Gastrocnemius medialis (tissue), 4 donors: Measurements from ENCODE around the gene PHACTR3. TPM values are rescaled to one million over a fixed set of nuclear protein-coding genes. Genes with fewer than 3 reads are reported as not detected.

ENCODE experiments used
- ATAC-seq, 2 donors: fragments of 150-250 bp; one replicate each; pipeline ENCODE4 v1.9.1; 2016
- DNase-seq, 2 donors: peaks; one replicate each; pipeline ENCODE4 v3.0.0-alpha.2; 2019
- H3K27ac ChIP-seq, 4 donors: fragments of 200-600 bp; sonication (generic); 1 replicate in 1 of 4; 2 replicates in 3 of 4; pipeline ENCODE4 v1.5.1; 2016 to 2018; ENCODE audit warnings: mild to moderate bottlenecking in 2 of 4, moderate library complexity in 1 of 4
- H3K27me3 ChIP-seq, 3 donors: fragments of 200-600 bp; sonication (generic) in 2 of 3; 1 replicate in 1 of 3; 2 replicates in 2 of 3; pipeline versions ENCODE4 v1.5.1 to v1.6.0; 2016 to 2019; ENCODE audit warnings: mild to moderate bottlenecking in 1 of 3, moderate library complexity in 1 of 3
- H3K36me3 ChIP-seq, 2 donors: fragments of 200-600 bp; sonication (generic) in 1 of 2; one replicate each; pipeline ENCODE4 v1.5.1; 2017 to 2018
- H3K4me1 ChIP-seq, 2 donors: fragments of 200-600 bp; sonication (generic) in 1 of 2; one replicate each; pipeline ENCODE4 v1.5.1; 2016 to 2017; ENCODE audit warnings: mild to moderate bottlenecking in 2 of 2
- H3K4me3 ChIP-seq, 4 donors: fragments of 200-600 bp; sonication (generic) in 3 of 4; 1 replicate in 1 of 4; 2 replicates in 3 of 4; pipeline ENCODE4 v1.5.1; 2016 to 2019; ENCODE audit warnings: mild to moderate bottlenecking in 2 of 4
- H3K9me3 ChIP-seq, 3 donors: fragments of 200-600 bp; sonication (generic) in 2 of 3; 1 replicate in 1 of 3; 2 replicates in 2 of 3; pipeline ENCODE4 v1.5.1; 2016 to 2019
- POLR2A ChIP-seq, 2 donors: fragments of 450-650 bp; IDR thresholded peaks; one replicate each; pipeline ENCODE4 v1.6.1; 2017; ENCODE audit warnings: antibody characterized with exemption in 2 of 2, mild to moderate bottlenecking in 2 of 2, moderate library complexity in 2 of 2
- in situ Hi-C, 4 donors: fragments of 200-750 bp; cut with MboI; loops; one replicate each; pipeline versions ENCODE4 v1.15.0 to v1.8.0; 2017; ENCODE audit warnings: low sequenced_read_pairs in 4 of 4
- intact Hi-C: fragments of 100-400 bp; cut with DNase I; formaldehyde crosslinking; loops from one replicate; pipeline ENCODE4 v1.15.1; 2023; ENCODE audit warnings: low total_unique reads
- total RNA-seq, 4 donors: library from RNA; depleted of rRNA; stranded (reverse); fragments of >200 nt; gene quantifications; one replicate each; pipeline versions ENCODE4 v1.1.0 to v1.2.3, GENCODE V29; 2016
- TF ChIP-seq, protein P1 (sequence below), 5 experiments: fragments of 450-650 bp in 3 of 5; fragments of 200-600 bp in 2 of 5; sonication (generic) in 2 of 5; IDR thresholded peaks in 4 of 5; conservative IDR thresholded peaks in 1 of 5; 1 replicate in 4 of 5; 2 replicates in 1 of 5; pipeline ENCODE4 v1.5.1; 2016 to 2019; ENCODE audit warnings: antibody characterized with exemption in 5 of 5, mild to moderate bottlenecking in 3 of 5, moderate library complexity in 3 of 5

PHACTR3 gene
- total RNA-seq, 4 donors from 2014 or later, result 0.24 to 1.1 (median 0.59) TPM; not detected in 1

DNA sequence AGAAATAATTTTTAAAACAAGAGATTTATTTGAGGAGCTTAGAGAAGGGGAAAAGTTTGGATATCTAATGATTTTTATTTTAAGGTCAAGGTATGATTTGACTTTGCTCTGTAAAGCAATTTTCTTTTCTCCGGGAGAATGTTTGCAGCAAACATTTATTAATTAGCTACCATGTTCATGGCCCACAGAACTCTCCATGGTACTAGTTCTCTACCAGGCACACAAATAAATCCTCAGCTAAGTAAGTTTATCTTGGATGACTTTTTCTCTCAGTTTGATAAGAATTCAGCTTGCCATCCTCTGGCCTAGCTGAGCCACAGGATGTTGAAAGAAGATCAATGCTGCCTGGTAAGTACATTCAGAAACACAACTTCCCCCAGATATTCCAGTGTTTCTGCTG is 94.3 kb downstream of the PHACTR3 start:
- Histone ChIP-seq H3K27ac (no peak overlapping the region), H3K36me3 (no peaks in the 10 kb centered on the region), H3K9me3 (no peaks in the 10 kb centered on the region), H3K27me3 (no peaks in the 10 kb centered on the region), H3K4me3 (no peak overlapping the region), H3K4me1 (no peaks in the 10 kb centered on the region)
- no peak for ATAC-seq
- intact Hi-C loops (no loop called here), in situ Hi-C loops (no loop called here)
- no peak for TF ChIP-seq POLR2A (IDR thresholded peaks at IDR 0.05)
- TF ChIP-seq, protein P1, sequence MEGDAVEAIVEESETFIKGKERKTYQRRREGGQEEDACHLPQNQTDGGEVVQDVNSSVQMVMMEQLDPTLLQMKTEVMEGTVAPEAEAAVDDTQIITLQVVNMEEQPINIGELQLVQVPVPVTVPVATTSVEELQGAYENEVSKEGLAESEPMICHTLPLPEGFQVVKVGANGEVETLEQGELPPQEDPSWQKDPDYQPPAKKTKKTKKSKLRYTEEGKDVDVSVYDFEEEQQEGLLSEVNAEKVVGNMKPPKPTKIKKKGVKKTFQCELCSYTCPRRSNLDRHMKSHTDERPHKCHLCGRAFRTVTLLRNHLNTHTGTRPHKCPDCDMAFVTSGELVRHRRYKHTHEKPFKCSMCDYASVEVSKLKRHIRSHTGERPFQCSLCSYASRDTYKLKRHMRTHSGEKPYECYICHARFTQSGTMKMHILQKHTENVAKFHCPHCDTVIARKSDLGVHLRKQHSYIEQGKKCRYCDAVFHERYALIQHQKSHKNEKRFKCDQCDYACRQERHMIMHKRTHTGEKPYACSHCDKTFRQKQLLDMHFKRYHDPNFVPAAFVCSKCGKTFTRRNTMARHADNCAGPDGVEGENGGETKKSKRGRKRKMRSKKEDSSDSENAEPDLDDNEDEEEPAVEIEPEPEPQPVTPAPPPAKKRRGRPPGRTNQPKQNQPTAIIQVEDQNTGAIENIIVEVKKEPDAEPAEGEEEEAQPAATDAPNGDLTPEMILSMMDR (IDR thresholded peaks at IDR 0.05 in 4 of 5, conservative IDR thresholded peaks at IDR 0.05 in 1 of 5), result no peak
- DNase-seq, result no peak

DNA sequence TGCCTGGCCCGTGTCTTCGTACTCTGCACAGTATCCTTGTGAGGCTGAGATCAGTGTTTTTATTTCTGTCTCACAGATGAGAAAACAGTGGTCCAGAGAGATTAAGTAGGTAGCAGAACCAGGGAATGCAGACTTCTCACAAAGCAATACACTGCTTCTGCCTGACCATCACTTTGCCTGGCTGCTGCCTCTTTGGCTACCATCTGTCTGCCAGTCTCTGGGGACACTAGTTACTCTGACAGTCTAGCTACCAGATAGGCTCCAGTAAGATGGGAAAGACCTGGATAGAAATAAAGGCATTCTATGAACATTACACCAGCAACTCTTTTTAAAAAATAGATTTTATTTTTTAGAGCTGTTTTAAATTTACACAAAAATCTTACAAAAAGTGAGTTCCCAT is 96.9 kb downstream of the PHACTR3 start:
- no peaks in the 10 kb centered on the region for H3K36me3 ChIP-seq
- no peak overlapping the region for H3K27ac ChIP-seq
- H3K4me1 ChIP-seq, result no peaks in the 10 kb centered on the region
- no peak for DNase-seq
- H3K27me3 ChIP-seq, result no peaks in the 10 kb centered on the region
- intact Hi-C loops (no loop called here), in situ Hi-C loops (no loop called here)
- no peak overlapping the region for H3K4me3 ChIP-seq
- H3K9me3 ChIP-seq, result no peaks in the 10 kb centered on the region
- ATAC-seq, result no peak
- TF ChIP-seq, protein P1 (IDR thresholded peaks at IDR 0.05 in 4 of 5, conservative IDR thresholded peaks at IDR 0.05 in 1 of 5), result no peak
- no peak for TF ChIP-seq POLR2A (IDR thresholded peaks at IDR 0.05)

DNA sequence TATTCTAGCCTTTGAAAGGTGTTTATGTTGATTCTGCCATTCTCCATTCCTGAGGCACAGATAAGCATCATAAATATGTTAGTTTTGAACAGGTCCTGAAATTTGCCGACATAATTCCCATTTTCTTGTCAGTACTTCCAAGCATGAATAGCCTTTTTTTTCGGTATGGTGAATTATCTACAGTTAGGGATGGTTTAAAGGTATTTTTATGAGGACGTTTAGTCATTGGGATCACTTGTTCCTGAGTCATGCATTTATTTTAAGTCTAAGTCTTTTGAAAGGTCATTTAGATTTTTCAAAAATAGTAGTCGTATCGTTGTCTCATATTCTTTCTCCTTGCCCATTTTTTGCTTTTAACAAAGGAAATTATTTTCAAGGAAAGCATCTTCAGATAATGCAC is 98.7 kb downstream of the PHACTR3 start:
- Histone ChIP-seq H3K27me3 (no peaks in the 10 kb centered on the region), H3K36me3 (no peaks in the 10 kb centered on the region), H3K4me1 (no peaks in the 10 kb centered on the region), H3K27ac (no peak overlapping the region), H3K4me3 (no peak overlapping the region), H3K9me3 (no peaks in the 10 kb centered on the region)
- TF ChIP-seq, protein P1 (IDR thresholded peaks at IDR 0.05 in 4 of 5, conservative IDR thresholded peaks at IDR 0.05 in 1 of 5), result no peak
- TF ChIP-seq POLR2A (IDR thresholded peaks at IDR 0.05), result no peak
- no peak for DNase-seq
- intact Hi-C loops (no loop called here), in situ Hi-C loops (no loop called here)
- no peak for ATAC-seq

DNA sequence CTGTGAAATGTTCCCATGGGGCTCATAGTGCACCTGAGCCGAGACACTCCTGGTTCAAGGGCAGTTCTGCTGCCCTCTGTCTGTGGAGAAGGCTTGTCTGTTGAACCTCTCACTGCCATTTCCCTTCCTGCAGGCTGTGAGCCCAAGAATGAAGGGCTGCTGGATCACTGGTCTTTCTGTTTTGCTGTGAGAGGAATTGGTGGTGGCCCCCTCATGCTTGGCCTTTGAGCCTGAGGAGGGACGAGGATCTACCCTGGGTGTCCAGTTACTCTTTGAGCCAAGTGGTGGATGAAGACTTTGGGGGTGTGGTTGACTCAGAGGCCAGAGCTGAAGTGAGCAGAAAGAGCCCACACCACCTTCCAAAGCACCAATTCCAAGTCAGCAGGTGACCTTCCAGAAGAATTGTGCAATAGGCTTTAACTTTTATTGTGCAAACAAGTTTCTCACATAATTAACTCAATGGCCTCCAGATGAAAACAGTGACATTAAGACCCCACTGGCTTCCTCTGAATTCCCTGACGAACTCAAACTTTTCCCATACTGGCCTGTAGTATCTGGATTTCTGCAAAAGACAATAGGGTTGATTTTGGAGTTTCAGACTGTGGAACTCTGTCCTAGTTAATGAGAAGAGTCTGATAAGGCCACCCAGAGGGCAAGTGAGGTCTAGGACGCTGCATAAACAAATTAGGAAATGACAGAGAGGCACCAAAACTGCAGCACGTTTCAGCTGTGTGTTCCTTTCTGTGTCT is 101.5 kb downstream of the PHACTR3 start:
- TF ChIP-seq, protein P1 (IDR thresholded peaks at IDR 0.05 in 4 of 5, conservative IDR thresholded peaks at IDR 0.05 in 1 of 5), result no peak
- Histone ChIP-seq H3K4me1 (no peaks in the 10 kb centered on the region), H3K36me3 (no peaks in the 10 kb centered on the region), H3K4me3 (no peak overlapping the region), H3K27me3 (no peaks in the 10 kb centered on the region), H3K27ac (no peak overlapping the region), H3K9me3 (no peaks in the 10 kb centered on the region)
- ATAC-seq (no peak), DNase-seq (no peak)
- in situ Hi-C loops (no loop called here), intact Hi-C loops (no loop called here)

DNA sequence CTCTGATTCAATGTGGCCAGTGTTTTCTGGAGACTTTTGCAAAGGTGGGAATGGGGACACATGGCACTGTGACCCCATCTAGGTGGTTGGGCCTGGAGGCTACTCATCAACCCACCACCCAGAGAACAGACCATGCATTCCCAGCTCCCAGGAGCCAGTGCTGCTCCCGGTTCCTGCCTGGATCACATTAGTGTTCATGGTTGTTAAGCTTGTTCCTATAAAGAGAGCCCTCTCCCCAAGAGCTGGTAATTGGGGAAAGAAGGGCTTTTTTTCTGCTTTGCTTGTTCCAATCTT is 102.0 kb downstream of the PHACTR3 start:
- in situ Hi-C loops, result no loop called here
- intact Hi-C loops, result no loop called here
- no peaks in the 10 kb centered on the region for H3K4me1 ChIP-seq
- no peaks in the 10 kb centered on the region for H3K27me3 ChIP-seq
- no peak overlapping the region for H3K4me3 ChIP-seq
- no peak overlapping the region for H3K27ac ChIP-seq
- ATAC-seq (no peak), DNase-seq (no peak)
- H3K9me3 ChIP-seq, result no peaks in the 10 kb centered on the region
- TF ChIP-seq POLR2A (IDR thresholded peaks at IDR 0.05), result no peak
- TF ChIP-seq, protein P1 (IDR thresholded peaks at IDR 0.05 in 4 of 5, conservative IDR thresholded peaks at IDR 0.05 in 1 of 5), result no peak
- no peaks in the 10 kb centered on the region for H3K36me3 ChIP-seq
